Measurements from ENCODE around the gene TTLL11.

DNA sequence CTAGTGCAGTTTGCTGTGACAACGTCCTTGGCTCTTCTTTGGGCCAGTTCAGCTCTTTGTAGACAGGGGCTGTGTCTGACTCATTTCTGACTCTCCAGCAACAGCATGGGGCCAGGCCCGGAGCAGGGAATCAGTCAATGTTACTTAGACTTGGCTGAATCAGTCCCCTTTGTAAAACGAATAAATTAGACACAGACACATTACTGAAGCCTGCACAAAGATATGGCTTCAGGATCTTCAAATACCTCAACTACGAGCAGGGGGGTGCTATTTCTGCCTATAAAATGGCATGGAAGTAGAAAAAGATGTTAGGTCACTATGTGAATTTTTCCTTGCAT is 204.7 kb downstream of the TTLL11 start:
- TF ChIP-seq, protein P1, sequence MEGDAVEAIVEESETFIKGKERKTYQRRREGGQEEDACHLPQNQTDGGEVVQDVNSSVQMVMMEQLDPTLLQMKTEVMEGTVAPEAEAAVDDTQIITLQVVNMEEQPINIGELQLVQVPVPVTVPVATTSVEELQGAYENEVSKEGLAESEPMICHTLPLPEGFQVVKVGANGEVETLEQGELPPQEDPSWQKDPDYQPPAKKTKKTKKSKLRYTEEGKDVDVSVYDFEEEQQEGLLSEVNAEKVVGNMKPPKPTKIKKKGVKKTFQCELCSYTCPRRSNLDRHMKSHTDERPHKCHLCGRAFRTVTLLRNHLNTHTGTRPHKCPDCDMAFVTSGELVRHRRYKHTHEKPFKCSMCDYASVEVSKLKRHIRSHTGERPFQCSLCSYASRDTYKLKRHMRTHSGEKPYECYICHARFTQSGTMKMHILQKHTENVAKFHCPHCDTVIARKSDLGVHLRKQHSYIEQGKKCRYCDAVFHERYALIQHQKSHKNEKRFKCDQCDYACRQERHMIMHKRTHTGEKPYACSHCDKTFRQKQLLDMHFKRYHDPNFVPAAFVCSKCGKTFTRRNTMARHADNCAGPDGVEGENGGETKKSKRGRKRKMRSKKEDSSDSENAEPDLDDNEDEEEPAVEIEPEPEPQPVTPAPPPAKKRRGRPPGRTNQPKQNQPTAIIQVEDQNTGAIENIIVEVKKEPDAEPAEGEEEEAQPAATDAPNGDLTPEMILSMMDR (IDR thresholded peaks at IDR 0.05), result no peak
- TF ChIP-seq POLR2A (IDR thresholded peaks at IDR 0.05), result no peak

Data from uterus (tissue), 2 donors.